ENCODE results near the gene SPDL1.

SPDL1 gene, protein sequence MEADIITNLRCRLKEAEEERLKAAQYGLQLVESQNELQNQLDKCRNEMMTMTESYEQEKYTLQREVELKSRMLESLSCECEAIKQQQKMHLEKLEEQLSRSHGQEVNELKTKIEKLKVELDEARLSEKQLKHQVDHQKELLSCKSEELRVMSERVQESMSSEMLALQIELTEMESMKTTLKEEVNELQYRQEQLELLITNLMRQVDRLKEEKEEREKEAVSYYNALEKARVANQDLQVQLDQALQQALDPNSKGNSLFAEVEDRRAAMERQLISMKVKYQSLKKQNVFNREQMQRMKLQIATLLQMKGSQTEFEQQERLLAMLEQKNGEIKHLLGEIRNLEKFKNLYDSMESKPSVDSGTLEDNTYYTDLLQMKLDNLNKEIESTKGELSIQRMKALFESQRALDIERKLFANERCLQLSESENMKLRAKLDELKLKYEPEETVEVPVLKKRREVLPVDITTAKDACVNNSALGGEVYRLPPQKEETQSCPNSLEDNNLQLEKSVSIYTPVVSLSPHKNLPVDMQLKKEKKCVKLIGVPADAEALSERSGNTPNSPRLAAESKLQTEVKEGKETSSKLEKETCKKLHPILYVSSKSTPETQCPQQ
- total RNA-seq = 6.1 to 21.2 (median 17.4) reads per million in 9 experiments

DNA sequence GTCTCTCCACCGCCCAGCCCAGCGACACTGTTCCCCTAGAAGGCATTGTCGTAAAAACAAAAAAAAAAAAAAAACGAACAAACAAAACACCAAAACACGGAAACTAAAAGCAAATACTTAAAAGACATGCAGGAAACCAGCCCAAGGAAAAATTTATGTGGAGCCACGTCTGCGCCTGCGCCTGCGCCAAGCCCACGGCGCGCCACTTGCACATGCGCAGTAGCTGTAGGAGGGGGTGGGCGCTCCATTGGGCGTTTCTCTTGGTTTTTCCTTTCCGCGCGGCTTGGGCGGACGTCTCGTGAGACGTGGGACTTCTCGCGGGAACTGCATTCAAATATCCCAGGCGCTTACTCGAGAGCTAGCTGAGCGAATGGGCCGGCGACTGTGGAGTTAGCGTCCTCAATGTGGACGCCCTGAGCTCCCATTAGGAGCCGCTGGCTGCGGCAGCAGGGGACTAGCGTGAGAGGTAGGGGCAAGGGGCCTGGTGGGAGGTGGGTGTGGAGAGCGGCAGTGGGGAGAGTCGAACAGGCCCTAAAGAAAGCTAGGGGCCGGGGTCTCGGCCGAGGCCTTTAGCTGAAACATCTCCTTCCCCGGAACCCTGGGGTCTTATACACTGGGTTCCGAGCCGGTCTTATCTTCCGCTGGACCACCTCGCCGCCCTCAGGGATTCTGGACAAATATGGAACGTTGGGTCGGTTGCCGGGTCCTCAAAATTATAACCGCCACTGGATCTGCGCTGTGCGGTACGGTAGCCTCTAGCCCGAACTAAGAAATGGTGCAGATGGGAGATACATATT is at the start of gene SPDL1:
Gene SPDL1 (plus strand): TSS at position 350 of the 797 bp plus-strand sequence. CDS start 4,644 bp downstream, outside the sequence.
- peak within 1 kb of the TSS; percentile 92 to 97 for H3K27ac Mint-ChIP-seq
- H3K9me3 Mint-ChIP-seq = no peaks in the 10 kb centered on the region
- peak within 1 kb of the TSS; percentile 97 to 98 for H3K4me3 Mint-ChIP-seq
- peaks cover 9% of the 10 kb centered on the region for H3K36me3 Mint-ChIP-seq (ENCODE audit: insufficient read depth)
- peaks cover 0 to 8% of the 10 kb centered on the region in 2 donors for H3K27me3 Mint-ChIP-seq
- peak; percentile 93 for ATAC-seq (replicated peaks)
- H3K4me1 Mint-ChIP-seq (ENCODE audit: low read depth in 2 of 2) = peaks cover 8 to 17% of the 10 kb centered on the region in 2 donors
- peak; percentile 91 to 94 (median 91) for DNase-seq

DNA sequence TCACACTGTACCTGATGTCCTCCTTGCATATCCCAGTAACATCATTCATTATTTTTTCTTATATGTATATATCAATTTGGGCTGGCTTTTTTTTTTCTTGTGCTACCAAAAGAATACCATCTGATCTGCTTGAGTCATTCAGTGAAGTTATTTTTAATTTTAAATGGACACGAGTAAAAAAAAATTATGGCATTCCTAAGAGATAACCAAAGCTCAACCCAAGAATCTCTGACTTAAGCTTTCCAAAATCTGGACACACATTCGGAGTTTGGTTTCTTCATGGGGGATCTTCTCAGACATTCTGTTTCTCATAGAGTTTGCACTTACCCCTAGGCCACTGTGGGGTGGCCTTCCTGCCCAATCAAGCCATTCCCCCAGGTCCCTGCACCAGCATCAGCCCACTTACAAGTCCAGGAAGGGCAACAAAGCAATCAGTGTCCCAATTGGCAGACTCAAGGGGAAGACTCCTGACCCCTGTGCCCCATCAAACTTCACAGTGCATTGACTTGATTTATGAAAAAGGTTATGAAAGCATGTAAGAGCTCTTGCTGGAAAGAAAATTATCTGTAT is 49.2 kb upstream of the SPDL1 start:
- DNase-seq (no peak), ATAC-seq (replicated peaks) (no peak)
- Mint-ChIP-seq H3K27ac (no peak overlapping the region), H3K9me3 (no peaks in the 10 kb centered on the region), H3K4me1 (ENCODE audit: low read depth in 2 of 2) (no peaks in the 10 kb centered on the region), H3K36me3 (ENCODE audit: insufficient read depth) (no peaks in the 10 kb centered on the region), H3K4me3 (no peak overlapping the region), H3K27me3 (peaks cover 27 to 50% of the 10 kb centered on the region in 2 donors)

DNA sequence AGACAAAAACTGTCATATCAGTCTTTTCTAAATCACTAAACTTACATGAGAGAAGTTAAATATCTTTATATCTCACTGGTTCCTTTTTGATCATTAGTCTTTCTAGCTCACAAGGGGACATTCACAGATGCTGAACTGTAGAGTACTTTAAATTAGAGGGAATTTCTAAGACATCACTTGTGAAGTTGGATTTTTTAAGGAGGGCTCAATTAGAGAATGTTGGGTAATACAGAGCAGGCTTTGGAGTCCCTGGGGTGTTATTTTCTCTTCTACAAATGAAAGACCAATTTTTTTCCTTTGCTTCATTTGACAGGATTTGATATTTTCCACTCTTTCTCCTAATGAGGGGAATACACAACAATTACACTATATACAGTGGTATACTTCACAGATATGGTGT is 48.6 kb upstream of the SPDL1 start:
- H3K27me3 Mint-ChIP-seq = peaks cover 21 to 45% of the 10 kb centered on the region in 2 donors
- no peak overlapping the region for H3K27ac Mint-ChIP-seq
- no peak for DNase-seq
- H3K4me1 Mint-ChIP-seq (ENCODE audit: low read depth in 2 of 2) = no peaks in the 10 kb centered on the region
- H3K36me3 Mint-ChIP-seq (ENCODE audit: insufficient read depth) = no peaks in the 10 kb centered on the region
- H3K9me3 Mint-ChIP-seq = no peaks in the 10 kb centered on the region
- ATAC-seq (replicated peaks) = no peak
- H3K4me3 Mint-ChIP-seq = no peak overlapping the region

DNA sequence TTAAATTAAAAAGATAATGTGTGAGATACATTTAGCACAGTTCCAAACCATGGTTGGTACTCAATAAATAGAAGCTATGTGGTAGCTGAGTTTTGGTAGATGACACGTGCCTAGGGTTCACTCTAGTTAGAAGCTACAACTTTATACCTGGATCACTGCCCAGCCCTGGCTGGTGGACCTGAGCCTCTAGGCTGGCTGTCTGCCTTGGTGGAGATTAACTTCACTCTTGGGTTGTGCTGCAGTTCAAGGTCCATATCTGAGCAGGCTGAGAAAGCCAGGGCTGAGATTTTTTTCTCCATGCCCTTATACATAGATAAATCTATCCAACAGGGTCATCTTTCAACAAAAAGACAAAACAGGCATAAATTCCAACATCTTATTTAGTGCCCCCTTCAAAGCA is 44.6 kb upstream of the SPDL1 start:
- Mint-ChIP-seq H3K36me3 (ENCODE audit: insufficient read depth) (no peaks in the 10 kb centered on the region), H3K27me3 (peaks cover 0 to 32% of the 10 kb centered on the region in 2 donors), H3K4me3 (no peak overlapping the region), H3K27ac (no peak overlapping the region), H3K9me3 (no peaks in the 10 kb centered on the region), H3K4me1 (ENCODE audit: low read depth in 2 of 2) (no peaks in the 10 kb centered on the region)
- DNase-seq (no peak), ATAC-seq (replicated peaks) (no peak)

DNA sequence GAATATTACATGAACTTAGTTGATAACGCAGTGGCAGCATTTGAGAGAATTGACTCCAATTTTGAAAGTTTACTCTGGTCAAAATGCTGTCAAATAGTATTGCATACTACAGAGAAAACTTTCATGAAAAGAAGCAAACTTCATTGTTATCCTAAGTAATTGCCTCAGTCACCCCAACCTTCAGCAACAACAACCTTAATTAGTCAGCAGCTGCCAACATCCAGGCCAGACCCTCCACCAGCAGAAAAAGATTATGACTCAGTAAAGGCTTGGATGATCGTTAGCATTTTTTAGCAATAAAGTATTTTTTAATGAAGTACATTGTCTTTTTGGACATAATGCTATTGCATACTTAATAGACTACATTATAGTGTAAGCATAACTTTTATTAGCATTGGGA is 40.8 kb upstream of the SPDL1 start:
- DNase-seq (no peak), ATAC-seq (replicated peaks) (no peak)
- Mint-ChIP-seq H3K27me3 (peaks cover 28 to 52% of the 10 kb centered on the region in 2 donors), H3K27ac (no peak overlapping the region), H3K9me3 (no peaks in the 10 kb centered on the region), H3K4me1 (ENCODE audit: low read depth in 2 of 2) (no peaks in the 10 kb centered on the region), H3K4me3 (no peak overlapping the region), H3K36me3 (ENCODE audit: insufficient read depth) (no peaks in the 10 kb centered on the region)

DNA sequence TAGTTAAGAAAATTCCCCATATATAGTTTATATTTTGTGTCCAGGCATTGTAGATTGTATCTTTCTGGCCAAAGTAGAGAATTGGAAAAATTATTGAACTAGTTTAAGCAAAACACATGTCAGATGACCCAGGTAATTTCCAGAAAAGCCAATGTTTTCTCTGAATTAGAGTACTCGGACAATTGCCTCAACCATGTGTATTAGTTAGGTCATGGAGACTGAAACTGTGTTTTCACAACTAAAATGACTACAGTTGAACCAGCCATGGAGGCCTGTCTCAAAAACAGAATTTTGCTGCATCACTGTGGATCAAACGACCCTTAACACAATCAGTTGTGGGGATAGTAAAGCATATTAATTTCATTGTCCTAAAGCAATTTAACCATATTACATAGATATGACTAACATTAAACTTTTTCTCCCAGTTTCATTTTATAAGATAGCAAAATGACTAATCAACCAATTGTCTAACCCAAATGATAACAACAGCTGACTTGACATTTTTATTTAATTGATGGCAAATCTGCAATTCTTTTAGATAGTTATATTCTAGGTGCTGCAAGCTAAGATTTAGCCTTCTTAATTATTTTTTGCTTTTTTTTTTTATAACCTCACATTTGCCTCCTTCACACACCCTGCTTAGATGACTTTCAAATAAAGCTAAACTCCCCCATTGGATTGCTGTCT is 39.2 kb upstream of the SPDL1 start:
- Mint-ChIP-seq H3K36me3 (ENCODE audit: insufficient read depth) (no peaks in the 10 kb centered on the region), H3K4me1 (ENCODE audit: low read depth in 2 of 2) (no peaks in the 10 kb centered on the region), H3K4me3 (no peak overlapping the region), H3K27ac (no peak overlapping the region), H3K9me3 (no peaks in the 10 kb centered on the region), H3K27me3 (peaks cover 44 to 68% of the 10 kb centered on the region in 2 donors)
- no peak for ATAC-seq (replicated peaks)
- no peak for DNase-seq

DNA sequence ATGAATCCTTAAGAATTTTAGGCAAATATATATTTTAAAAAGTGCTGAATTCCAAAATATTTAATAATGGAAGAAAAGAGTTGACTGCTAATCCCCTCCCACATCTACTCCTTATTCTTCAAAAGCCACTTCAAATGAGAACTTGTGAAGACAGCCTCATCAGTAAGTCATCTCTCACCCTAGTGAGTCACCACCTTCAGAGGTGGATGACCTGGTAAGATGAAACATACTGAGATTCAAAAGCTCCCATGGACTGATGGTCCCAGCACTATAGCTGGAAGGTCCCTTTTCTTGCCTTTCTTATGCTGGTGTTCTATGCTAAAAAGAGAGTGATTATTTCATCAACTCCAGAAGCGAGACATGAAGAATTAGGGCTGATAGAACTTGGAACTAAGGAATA is 37.8 kb upstream of the SPDL1 start:
- Mint-ChIP-seq H3K4me1 (ENCODE audit: low read depth in 2 of 2) (no peaks in the 10 kb centered on the region), H3K36me3 (ENCODE audit: insufficient read depth) (no peaks in the 10 kb centered on the region), H3K27me3 (peaks cover 57 to 81% of the 10 kb centered on the region in 2 donors), H3K9me3 (no peaks in the 10 kb centered on the region), H3K27ac (no peak overlapping the region), H3K4me3 (no peak overlapping the region)
- no peak for DNase-seq
- no peak for ATAC-seq (replicated peaks)

DNA sequence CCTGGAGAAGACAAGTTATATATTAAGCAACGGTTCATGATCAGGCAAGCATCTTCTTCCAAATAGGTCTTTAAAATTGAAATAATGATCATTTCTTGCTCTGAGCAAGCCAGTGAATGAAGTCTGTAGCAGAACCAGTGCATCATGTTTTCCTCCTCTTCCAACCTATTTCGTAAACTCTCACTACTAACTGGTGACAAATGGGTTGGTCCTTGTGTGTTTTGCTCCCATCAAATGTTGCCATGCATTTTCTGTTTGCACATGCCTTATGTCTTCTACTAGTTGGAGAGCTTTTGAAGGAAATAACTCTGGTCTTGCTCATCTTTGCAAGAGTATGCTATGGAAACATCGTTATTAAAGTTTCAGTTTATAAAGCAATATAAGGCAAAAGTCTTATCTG is 37.2 kb upstream of the SPDL1 start:
- Mint-ChIP-seq H3K27ac (no peak overlapping the region), H3K4me3 (no peak overlapping the region), H3K36me3 (ENCODE audit: insufficient read depth) (no peaks in the 10 kb centered on the region), H3K27me3 (peaks cover 62 to 87% of the 10 kb centered on the region in 2 donors), H3K4me1 (ENCODE audit: low read depth in 2 of 2) (no peaks in the 10 kb centered on the region), H3K9me3 (no peaks in the 10 kb centered on the region)
- no peak for DNase-seq
- no peak for ATAC-seq (replicated peaks)

DNA sequence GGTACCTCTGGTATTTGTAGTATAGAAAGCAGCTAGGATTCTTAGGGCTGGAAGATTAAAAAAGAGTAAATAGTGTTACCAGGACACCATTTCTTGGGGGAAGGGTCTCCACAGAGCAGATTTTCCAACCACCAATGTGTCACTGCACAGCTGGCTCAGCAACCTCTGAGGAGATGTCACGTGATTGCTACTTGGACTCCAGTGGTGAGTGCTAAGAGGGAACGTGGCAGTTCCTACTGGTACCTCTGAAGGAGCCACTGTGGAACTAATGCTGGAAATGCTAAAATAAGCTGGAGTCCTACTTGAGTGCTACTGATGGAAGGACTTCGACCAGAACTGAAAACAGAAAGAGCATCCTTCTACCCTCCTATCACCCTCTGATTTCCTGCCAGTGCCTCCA is 36.1 kb upstream of the SPDL1 start:
- ATAC-seq (replicated peaks) (no peak), DNase-seq (no peak)
- Mint-ChIP-seq H3K27ac (no peak overlapping the region), H3K36me3 (ENCODE audit: insufficient read depth) (no peaks in the 10 kb centered on the region), H3K9me3 (no peaks in the 10 kb centered on the region), H3K4me3 (no peak overlapping the region), H3K4me1 (ENCODE audit: low read depth in 2 of 2) (no peaks in the 10 kb centered on the region), H3K27me3 (peaks cover 73 to 90% of the 10 kb centered on the region in 2 donors)

DNA sequence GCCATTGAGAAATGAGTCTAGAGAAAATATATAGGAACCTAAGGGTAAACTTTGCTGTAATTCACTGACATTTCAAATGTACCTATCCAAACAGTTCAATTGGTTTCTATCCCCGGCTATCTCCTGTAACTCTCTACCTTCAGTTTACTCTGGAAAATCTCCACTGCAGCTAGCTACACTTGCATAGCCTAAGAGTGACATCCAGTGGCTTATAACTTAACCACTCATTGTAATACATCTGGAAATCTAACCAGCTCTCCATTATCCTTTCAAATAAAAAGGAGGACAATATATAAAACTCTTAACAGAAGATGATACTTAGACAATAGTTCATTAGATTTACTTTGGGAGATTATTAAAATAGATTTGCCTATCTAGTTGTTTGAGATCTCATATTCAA is 35.3 kb upstream of the SPDL1 start:
- no peaks in the 10 kb centered on the region for H3K4me1 Mint-ChIP-seq (ENCODE audit: low read depth in 2 of 2)
- no peak overlapping the region for H3K27ac Mint-ChIP-seq
- no peaks in the 10 kb centered on the region for H3K36me3 Mint-ChIP-seq (ENCODE audit: insufficient read depth)
- H3K27me3 Mint-ChIP-seq = peaks cover 81 to 90% of the 10 kb centered on the region in 2 donors
- DNase-seq = no peak
- H3K4me3 Mint-ChIP-seq = no peak overlapping the region
- ATAC-seq (replicated peaks) = no peak
- H3K9me3 Mint-ChIP-seq = no peaks in the 10 kb centered on the region

DNA sequence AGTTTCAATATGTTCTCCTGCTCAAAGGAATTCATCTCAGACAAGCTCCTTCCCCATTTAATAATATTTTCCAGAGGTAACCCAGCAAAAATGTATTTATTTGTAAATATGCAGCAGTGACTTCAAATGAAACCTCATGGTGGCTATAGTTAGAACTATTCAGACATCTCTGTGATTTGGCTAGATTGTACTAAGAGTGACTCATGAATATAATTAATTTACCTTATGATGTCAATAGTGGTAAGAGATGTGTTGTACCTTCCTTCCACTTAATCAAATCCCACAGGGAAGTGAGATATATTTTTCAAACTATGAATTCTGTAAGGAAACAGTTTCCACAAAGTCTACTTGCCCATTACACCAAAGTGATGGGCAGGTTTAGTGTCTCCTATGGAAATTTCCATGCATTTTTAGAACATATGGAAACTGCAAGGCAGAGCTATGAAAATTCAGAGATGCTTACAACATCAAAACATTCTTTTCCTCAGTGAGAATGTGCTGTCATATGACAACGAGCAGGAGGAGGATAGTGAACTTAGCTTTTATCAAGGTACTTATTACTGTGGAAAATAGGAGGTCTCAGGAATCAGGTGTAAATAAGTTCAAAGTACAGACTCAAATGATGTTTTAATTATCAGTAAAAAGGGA is 34.0 kb upstream of the SPDL1 start:
- Mint-ChIP-seq H3K4me1 (ENCODE audit: low read depth in 2 of 2) (no peaks in the 10 kb centered on the region), H3K27me3 (peaks cover 88 to 93% of the 10 kb centered on the region in 2 donors), H3K4me3 (no peak overlapping the region), H3K36me3 (ENCODE audit: insufficient read depth) (no peaks in the 10 kb centered on the region), H3K27ac (no peak overlapping the region), H3K9me3 (no peaks in the 10 kb centered on the region)
- DNase-seq (no peak), ATAC-seq (replicated peaks) (no peak)

DNA sequence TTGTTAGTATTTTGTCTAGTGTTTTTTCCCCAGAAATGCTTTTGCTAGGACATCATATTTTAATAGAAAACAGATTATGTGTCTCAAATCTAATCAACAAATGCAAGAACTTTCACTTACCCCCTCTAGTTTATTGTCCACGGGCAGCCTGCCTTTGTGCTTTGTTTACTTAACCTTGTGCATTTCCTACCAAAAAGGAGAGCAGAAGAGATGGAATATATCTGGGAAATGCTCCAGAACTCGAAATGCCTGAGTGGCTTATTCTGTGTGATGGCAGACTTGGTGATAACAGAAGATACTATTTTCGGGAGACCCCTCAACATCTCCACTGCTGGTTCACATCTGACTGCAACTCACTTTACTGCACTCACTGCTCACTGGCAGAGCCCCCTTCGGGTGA is 33.3 kb upstream of the SPDL1 start:
- H3K27me3 Mint-ChIP-seq = peaks cover 81 to 86% of the 10 kb centered on the region in 2 donors
- H3K9me3 Mint-ChIP-seq = no peaks in the 10 kb centered on the region
- ATAC-seq (replicated peaks) = no peak
- no peaks in the 10 kb centered on the region for H3K4me1 Mint-ChIP-seq (ENCODE audit: low read depth in 2 of 2)
- no peak overlapping the region for H3K27ac Mint-ChIP-seq
- no peaks in the 10 kb centered on the region for H3K36me3 Mint-ChIP-seq (ENCODE audit: insufficient read depth)
- no peak overlapping the region for H3K4me3 Mint-ChIP-seq
- no peak for DNase-seq
